Peyer's patch (tissue), 4 donors: ENCODE measurements around the gene SYNDIG1. TPM values are rescaled to one million over a fixed set of nuclear protein-coding genes. Genes with fewer than 3 reads are reported as not detected.

ENCODE experiments used
- DNase-seq, 3 donors: peaks; one replicate each; pipeline ENCODE4 v3.0.0-alpha.2; 2017 to 2019
- H3K27ac ChIP-seq, 4 donors: fragments of 200-600 bp; sonication (generic); one replicate each; pipeline ENCODE4 v1.5.1; 2016 to 2019
- H3K27me3 ChIP-seq, 2 donors: fragments of 200-600 bp; sonication (generic); one replicate each; pipeline ENCODE4 v1.5.1; 2019
- H3K36me3 ChIP-seq, 3 donors: fragments of 200-600 bp; sonication (generic); one replicate each; pipeline ENCODE4 v1.5.1; 2016 to 2019
- H3K4me1 ChIP-seq, 4 donors: fragments of 200-600 bp; sonication (generic); one replicate each; pipeline ENCODE4 v1.5.1; 2016 to 2019
- H3K4me3 ChIP-seq, 4 donors: fragments of 200-600 bp; sonication (generic); 1 replicate in 3 of 4; 2 replicates in 1 of 4; pipeline ENCODE4 v1.5.1; 2016 to 2019; ENCODE audit warnings: mild to moderate bottlenecking in 1 of 4
- H3K9me3 ChIP-seq, 4 donors: fragments of 200-600 bp; sonication (generic); one replicate each; pipeline ENCODE4 v1.5.1; 2016 to 2019; ENCODE audit warnings: mild to moderate bottlenecking in 1 of 4
- POLR2A ChIP-seq, 2 donors: fragments of 450-650 bp; IDR thresholded peaks; one replicate each; pipeline ENCODE4 v1.5.1; 2017; ENCODE audit warnings: antibody characterized with exemption in 2 of 2, mild to moderate bottlenecking in 2 of 2, moderate library complexity in 2 of 2
- total RNA-seq, 4 donors: library from RNA; depleted of rRNA; stranded (reverse); fragments of >200 nt; gene quantifications; one replicate each; pipeline ENCODE4 v1.1.0, GENCODE V29; 2016
- TF ChIP-seq, protein P1 (sequence below), 6 experiments: fragments of 450-650 bp in 4 of 6; fragments of 200-600 bp in 2 of 6; sonication (generic) in 1 of 6; IDR thresholded peaks; one replicate each; pipeline ENCODE4 v1.5.1; 2017 to 2019; ENCODE audit warnings: antibody characterized with exemption in 6 of 6, mild to moderate bottlenecking in 3 of 6, moderate library complexity in 1 of 6

The SYNDIG1 gene
- total RNA-seq, 4 donors from 2014 or later, result 0.76 to 1.7 TPM; not detected in 2

DNA sequence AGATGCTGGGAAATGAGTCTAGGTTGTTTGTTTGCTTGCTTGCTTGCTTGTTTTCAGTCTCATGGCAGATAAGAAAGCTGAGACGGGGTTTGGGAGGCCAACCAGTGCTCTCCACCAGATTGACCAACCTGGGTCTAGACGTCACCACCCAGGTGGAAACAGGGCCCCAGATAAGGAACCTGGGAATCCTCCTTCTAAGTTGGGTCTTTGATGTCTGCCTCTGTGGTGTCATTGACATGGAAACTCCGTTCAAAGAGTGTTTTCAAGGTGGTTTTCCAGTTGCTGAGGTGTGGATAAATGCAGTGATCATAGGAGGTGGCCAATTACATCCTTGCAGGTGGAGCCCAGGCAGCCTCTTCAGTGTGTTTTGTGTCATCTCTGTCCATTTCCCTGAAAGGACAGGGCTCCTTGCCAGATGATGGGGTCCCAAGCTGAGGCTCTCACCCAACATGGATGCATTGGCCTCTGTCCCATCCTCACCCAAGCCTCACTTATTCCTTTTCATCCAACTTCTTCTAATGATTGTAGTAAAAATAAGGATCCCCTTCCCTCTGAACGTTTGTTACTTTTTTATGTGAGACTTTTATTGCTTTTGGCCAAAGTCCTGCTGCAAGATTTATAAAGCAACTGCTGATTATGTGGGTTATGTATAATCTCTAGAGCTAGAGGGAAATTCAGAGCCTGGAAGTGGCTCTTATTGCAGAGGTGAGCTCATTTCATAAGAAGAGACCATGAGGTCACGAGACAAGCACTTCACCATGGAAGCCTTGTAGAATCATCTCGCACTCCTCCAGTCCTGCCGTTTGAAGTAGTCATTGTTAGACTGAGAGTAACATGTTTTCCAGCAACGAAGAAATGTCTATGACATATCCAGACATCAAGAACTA, 32.0 kb upstream of the SYNDIG1 start:
- Histone ChIP-seq H3K27ac (no peak overlapping the region), H3K27me3 (no peaks in the 10 kb centered on the region), H3K36me3 (no peaks in the 10 kb centered on the region), H3K4me3 (no peak overlapping the region), H3K4me1 (no peaks in the 10 kb centered on the region), H3K9me3 (no peaks in the 10 kb centered on the region)
- TF ChIP-seq, protein P1, sequence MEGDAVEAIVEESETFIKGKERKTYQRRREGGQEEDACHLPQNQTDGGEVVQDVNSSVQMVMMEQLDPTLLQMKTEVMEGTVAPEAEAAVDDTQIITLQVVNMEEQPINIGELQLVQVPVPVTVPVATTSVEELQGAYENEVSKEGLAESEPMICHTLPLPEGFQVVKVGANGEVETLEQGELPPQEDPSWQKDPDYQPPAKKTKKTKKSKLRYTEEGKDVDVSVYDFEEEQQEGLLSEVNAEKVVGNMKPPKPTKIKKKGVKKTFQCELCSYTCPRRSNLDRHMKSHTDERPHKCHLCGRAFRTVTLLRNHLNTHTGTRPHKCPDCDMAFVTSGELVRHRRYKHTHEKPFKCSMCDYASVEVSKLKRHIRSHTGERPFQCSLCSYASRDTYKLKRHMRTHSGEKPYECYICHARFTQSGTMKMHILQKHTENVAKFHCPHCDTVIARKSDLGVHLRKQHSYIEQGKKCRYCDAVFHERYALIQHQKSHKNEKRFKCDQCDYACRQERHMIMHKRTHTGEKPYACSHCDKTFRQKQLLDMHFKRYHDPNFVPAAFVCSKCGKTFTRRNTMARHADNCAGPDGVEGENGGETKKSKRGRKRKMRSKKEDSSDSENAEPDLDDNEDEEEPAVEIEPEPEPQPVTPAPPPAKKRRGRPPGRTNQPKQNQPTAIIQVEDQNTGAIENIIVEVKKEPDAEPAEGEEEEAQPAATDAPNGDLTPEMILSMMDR (IDR thresholded peaks at IDR 0.05), result no peak
- no peak for DNase-seq

DNA sequence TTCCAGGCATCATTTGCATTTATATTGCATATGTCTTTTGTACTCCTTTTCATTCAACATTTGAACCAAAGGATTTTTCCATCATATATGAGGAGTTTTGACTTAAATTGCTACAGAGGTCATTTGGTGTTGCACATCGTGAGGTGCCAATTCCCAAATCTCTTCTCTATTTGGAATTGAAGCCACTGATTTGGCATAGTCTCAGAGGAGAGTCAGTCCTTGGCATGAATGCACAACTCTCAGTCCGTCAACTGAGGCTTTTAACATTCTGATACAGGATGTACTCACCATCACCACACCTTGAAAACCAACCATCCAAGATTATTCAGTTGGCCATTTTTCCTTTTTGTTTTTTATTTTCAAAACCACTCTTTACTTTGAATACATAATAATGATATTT, 31.1 kb upstream of the SYNDIG1 start:
- Histone ChIP-seq H3K27ac (no peak overlapping the region), H3K9me3 (no peaks in the 10 kb centered on the region), H3K27me3 (no peaks in the 10 kb centered on the region), H3K4me3 (no peak overlapping the region), H3K4me1 (no peaks in the 10 kb centered on the region), H3K36me3 (no peaks in the 10 kb centered on the region)
- no peak for DNase-seq
- no peak for TF ChIP-seq POLR2A (IDR thresholded peaks at IDR 0.05)
- TF ChIP-seq, protein P1 (IDR thresholded peaks at IDR 0.05), result no peak

DNA sequence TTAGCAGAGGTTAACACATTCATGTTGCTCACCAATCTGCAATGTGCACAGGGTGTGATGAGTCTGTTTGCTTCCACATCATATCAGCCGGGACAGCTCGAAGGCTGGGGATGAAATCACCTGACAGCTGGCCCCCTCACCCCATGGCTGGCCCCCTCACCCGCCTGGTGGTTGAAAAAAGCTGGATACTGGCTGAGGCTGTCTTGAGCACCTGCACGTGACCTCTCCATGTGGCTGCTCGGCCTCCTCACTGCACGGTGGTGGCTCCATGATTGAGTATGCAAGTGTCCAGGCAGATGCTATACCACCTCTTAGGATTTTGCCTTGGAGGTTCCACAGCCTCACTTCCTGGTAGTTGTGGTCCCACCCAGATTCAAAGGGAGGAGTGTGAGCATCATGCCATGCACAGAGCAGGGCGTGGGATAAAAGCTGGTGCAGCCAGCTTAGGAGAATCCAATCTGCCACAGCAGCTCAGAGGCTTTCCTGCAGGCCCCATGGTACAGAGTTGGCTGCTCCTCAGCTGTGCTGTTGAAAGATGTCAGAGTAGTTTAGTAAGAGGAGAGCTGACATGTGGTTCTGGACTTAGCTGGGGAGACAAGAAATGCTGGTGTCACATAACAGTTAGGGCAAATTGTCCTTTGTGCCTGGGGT, 29.6 kb upstream of the SYNDIG1 start:
- H3K27ac ChIP-seq, result no peak overlapping the region
- no peak for DNase-seq
- no peaks in the 10 kb centered on the region for H3K4me1 ChIP-seq
- no peaks in the 10 kb centered on the region for H3K27me3 ChIP-seq
- H3K9me3 ChIP-seq, result no peaks in the 10 kb centered on the region
- TF ChIP-seq POLR2A (IDR thresholded peaks at IDR 0.05), result no peak
- TF ChIP-seq, protein P1 (IDR thresholded peaks at IDR 0.05), result no peak
- H3K36me3 ChIP-seq, result no peaks in the 10 kb centered on the region
- H3K4me3 ChIP-seq, result no peak overlapping the region

DNA sequence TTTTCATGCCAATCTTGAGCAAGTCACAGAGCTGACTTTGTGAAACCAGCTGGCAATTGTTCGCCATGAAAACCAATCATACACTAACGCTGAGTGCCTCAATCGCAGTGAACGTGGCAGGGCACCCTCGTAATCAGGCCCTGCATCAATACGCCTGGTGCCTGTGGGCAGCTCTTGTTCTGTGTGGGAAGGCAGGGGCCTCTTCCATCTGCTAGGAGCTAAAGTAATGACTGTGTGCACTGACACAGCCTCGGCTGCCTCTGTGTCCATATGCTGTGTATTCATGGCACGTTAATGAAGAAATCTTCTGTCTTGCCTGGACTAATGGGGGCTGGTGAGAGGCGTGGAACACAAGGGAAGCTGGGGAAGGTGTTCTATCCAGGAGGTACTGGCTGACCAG, 27.8 kb upstream of the SYNDIG1 start:
- no peak for DNase-seq
- Histone ChIP-seq H3K4me3 (no peak overlapping the region), H3K36me3 (no peaks in the 10 kb centered on the region), H3K27ac (no peak overlapping the region), H3K4me1 (no peaks in the 10 kb centered on the region), H3K9me3 (no peaks in the 10 kb centered on the region), H3K27me3 (no peaks in the 10 kb centered on the region)
- TF ChIP-seq POLR2A (IDR thresholded peaks at IDR 0.05), result no peak
- TF ChIP-seq, protein P1 (IDR thresholded peaks at IDR 0.05), result no peak

DNA sequence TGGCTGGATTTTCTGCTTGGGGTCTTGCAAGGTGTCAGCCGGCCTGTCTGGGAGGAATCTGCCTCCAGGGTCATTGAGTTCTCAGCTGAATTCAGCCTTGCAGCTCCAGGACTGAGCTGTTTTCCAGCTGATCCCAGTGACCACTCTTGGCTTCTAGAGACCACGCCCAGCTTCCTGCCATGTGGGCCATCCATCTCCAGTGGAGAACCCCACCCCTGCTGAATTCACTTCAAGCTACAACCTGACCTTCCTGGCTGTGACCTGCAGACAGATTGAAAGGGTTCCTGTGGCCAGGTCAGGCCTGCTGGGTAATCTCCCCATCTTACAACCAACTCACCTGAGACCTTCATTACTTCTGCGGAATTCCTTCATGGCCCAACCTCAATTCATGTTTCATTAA, 26.5 kb upstream of the SYNDIG1 start:
- Histone ChIP-seq H3K27ac (no peak overlapping the region), H3K9me3 (no peaks in the 10 kb centered on the region), H3K27me3 (no peaks in the 10 kb centered on the region), H3K4me1 (no peaks in the 10 kb centered on the region), H3K4me3 (no peak overlapping the region), H3K36me3 (no peaks in the 10 kb centered on the region)
- no peak for DNase-seq
- no peak for TF ChIP-seq POLR2A (IDR thresholded peaks at IDR 0.05)
- TF ChIP-seq, protein P1 (IDR thresholded peaks at IDR 0.05), result no peak
